Mesendoderm (in vitro differentiated cells): ENCODE measurements around the gene SELPLG.

Experiments used
- DNase-seq: peaks from one replicate; pipeline ENCODE4 v3.0.0; 2013
- H2AK5ac ChIP-seq: 2 replicates; pipeline ENCODE4 v1.6.1; 2013; ENCODE audit warnings: low read length, inconsistent platforms
- H2BK120ac ChIP-seq: 2 replicates; pipeline ENCODE4 v1.6.1; 2013; ENCODE audit warnings: low read depth, mild to moderate bottlenecking, low read length, moderate library complexity, mixed read lengths
- H2BK15ac ChIP-seq: replicated peaks from 2 replicates; pipeline ENCODE4 v1.6.1; 2013; ENCODE audit warnings: low read depth, mild to moderate bottlenecking, moderate library complexity
- H2BK5ac ChIP-seq: 2 replicates; pipeline ENCODE4 v1.6.1; 2013; ENCODE audit warnings: low read length, inconsistent platforms
- H3K18ac ChIP-seq: 2 replicates; pipeline ENCODE4 v1.6.1; 2013; ENCODE audit warnings: mild to moderate bottlenecking, low read length, mixed read lengths
- H3K23ac ChIP-seq: one replicate; pipeline ENCODE4 v1.6.1; 2013; ENCODE audit warnings: low read length
- H3K27ac ChIP-seq: 2 replicates; pipeline ENCODE4 v1.5.1; 2013; ENCODE audit warnings: low read depth, mild to moderate bottlenecking, inconsistent platforms, low read length, moderate library complexity
- H3K27me3 ChIP-seq: 2 replicates; pipeline ENCODE4 v1.6.1; 2013; ENCODE audit warnings: low read length, control low read depth, mild to moderate bottlenecking, inconsistent platforms; ENCODE audit not compliant: insufficient read depth, poor library complexity
- H3K36me3 ChIP-seq: 2 replicates; pipeline ENCODE4 v1.6.1; 2013; ENCODE audit warnings: low read length, inconsistent platforms; ENCODE audit not compliant: control insufficient read depth, insufficient read depth
- H3K4ac ChIP-seq: one replicate; pipeline ENCODE4 v1.6.1; 2013; ENCODE audit warnings: low read depth, mild to moderate bottlenecking, low read length, moderate library complexity
- H3K4me1 ChIP-seq: 2 replicates; pipeline ENCODE4 v1.6.1; 2013; ENCODE audit warnings: low read depth, low read length, inconsistent platforms; ENCODE audit not compliant: control insufficient read depth
- H3K4me2 ChIP-seq: 2 replicates; pipeline ENCODE4 v1.6.1; 2013; ENCODE audit warnings: low read length
- H3K4me3 ChIP-seq: 2 replicates; pipeline ENCODE4 v1.5.1; 2013; ENCODE audit warnings: mild to moderate bottlenecking, low read length
- H3K56ac ChIP-seq: one replicate; pipeline ENCODE4 v1.6.1; 2013; ENCODE audit warnings: low read length
- H3K79me1 ChIP-seq: 2 replicates; pipeline ENCODE4 v1.6.1; 2013; ENCODE audit warnings: low read length, inconsistent platforms
- H3K79me2 ChIP-seq: 2 replicates; pipeline ENCODE4 v1.6.1; 2013; ENCODE audit warnings: mild to moderate bottlenecking, low read length; ENCODE audit not compliant: control insufficient read depth, insufficient read depth
- H3K9ac ChIP-seq: 2 replicates; pipeline ENCODE4 v1.6.1; 2013; ENCODE audit warnings: low read length, inconsistent platforms
- H4K5ac ChIP-seq: one replicate; pipeline ENCODE4 v1.6.1; 2013; ENCODE audit warnings: low read length
- H4K8ac ChIP-seq: one replicate; pipeline ENCODE4 v1.6.1; 2013; ENCODE audit warnings: low read depth, mild to moderate bottlenecking, control low read depth, low read length, moderate library complexity
- WGBS: extraction: QIAGEN DNeasy Blood & Tissue Kit; methylation state at CpG from one replicate; pipeline ENCODE4 v1.1.7; 2013; ENCODE audit warnings: low lambda C conversion rate, missing lambda C conversion rate; ENCODE audit not compliant: insufficient coverage; ENCODE audit errors: extremely low coverage; 5-methylcytosine and 5-hydroxymethylcytosine counted together

SELPLG gene

GRCh38 chr12:108599948-108600701 lies 33.6 kb downstream of the SELPLG start:
- H3K56ac ChIP-seq = no peak overlapping the region
- H3K4ac ChIP-seq = no peak overlapping the region
- no peaks in the 10 kb centered on the region for H3K79me1 ChIP-seq
- no peak overlapping the region for H3K18ac ChIP-seq
- no peak overlapping the region for H3K27ac ChIP-seq
- H3K4me1 ChIP-seq = no peaks in the 10 kb centered on the region
- no CpG with 5 or more reads among the region's 10 CpGs for WGBS
- H3K27me3 ChIP-seq = no peaks in the 10 kb centered on the region
- no peak overlapping the region for H4K8ac ChIP-seq
- H3K4me3 ChIP-seq = no peak overlapping the region
- H2BK120ac ChIP-seq = no peak overlapping the region
- H3K23ac ChIP-seq = no peak overlapping the region
- no peak overlapping the region for H3K4me2 ChIP-seq
- DNase-seq = no peak
- H3K9ac ChIP-seq = no peak overlapping the region
- no peaks in the 10 kb centered on the region for H3K36me3 ChIP-seq
- no peaks in the 10 kb centered on the region for H3K79me2 ChIP-seq
- H2AK5ac ChIP-seq = no peak overlapping the region
- no peak overlapping the region for H4K5ac ChIP-seq
- H2BK15ac ChIP-seq = no peak overlapping the region
- no peak overlapping the region for H2BK5ac ChIP-seq

DNA sequence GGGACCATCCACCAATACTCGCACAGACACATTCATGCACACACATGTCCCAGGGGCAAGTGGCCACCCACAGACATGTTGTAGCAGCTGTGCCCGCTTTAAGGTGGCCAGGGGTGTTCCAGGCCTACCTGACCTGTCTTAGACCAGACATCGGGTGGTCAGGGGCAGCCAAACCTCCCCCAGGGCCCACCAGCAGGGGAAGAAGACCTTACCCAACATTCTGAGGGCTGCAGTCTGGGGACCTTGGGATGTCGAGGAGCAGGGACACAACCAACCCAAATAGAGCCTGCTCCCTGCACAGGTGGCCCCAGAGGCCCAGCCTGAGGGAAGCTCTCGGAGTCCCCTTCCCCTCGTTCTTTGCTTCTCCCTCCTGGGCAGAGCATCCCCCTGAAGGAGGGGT lies 34.2 kb downstream of the SELPLG start:
- H3K4me1 ChIP-seq = no peaks in the 10 kb centered on the region
- H3K23ac ChIP-seq = no peak overlapping the region
- no peak overlapping the region for H2AK5ac ChIP-seq
- H3K18ac ChIP-seq = no peak overlapping the region
- H4K5ac ChIP-seq = no peak overlapping the region
- H2BK5ac ChIP-seq = no peak overlapping the region
- H3K27me3 ChIP-seq = no peaks in the 10 kb centered on the region
- no peak overlapping the region for H3K56ac ChIP-seq
- H3K36me3 ChIP-seq = no peaks in the 10 kb centered on the region
- no peak overlapping the region for H2BK120ac ChIP-seq
- no peaks in the 10 kb centered on the region for H3K79me2 ChIP-seq
- no peak overlapping the region for H3K4ac ChIP-seq
- no CpG with 5 or more reads among the region's 6 CpGs for WGBS
- no peak overlapping the region for H3K4me3 ChIP-seq
- DNase-seq = no peak
- H3K9ac ChIP-seq = no peak overlapping the region
- H3K79me1 ChIP-seq = no peaks in the 10 kb centered on the region
- H3K27ac ChIP-seq = no peak overlapping the region
- H3K4me2 ChIP-seq = no peak overlapping the region
- H2BK15ac ChIP-seq = no peak overlapping the region
- H4K8ac ChIP-seq = no peak overlapping the region

GRCh38 chr12:108598553-108599250 lies 35.0 kb downstream of the SELPLG start:
- Histone ChIP-seq H3K4me3 (no peak overlapping the region), H3K27ac (no peak overlapping the region), H3K79me2 (no peaks in the 10 kb centered on the region), H3K4ac (no peak overlapping the region), H4K8ac (no peak overlapping the region), H3K36me3 (no peaks in the 10 kb centered on the region), H2BK15ac (no peak overlapping the region), H3K23ac (no peak overlapping the region), H3K4me1 (no peaks in the 10 kb centered on the region), H2BK5ac (no peak overlapping the region), H3K4me2 (no peak overlapping the region), H2AK5ac (no peak overlapping the region), H3K79me1 (no peaks in the 10 kb centered on the region), H3K27me3 (no peaks in the 10 kb centered on the region), H4K5ac (no peak overlapping the region), H2BK120ac (no peak overlapping the region), H3K9ac (no peak overlapping the region), H3K18ac (no peak overlapping the region), H3K56ac (peak overlapping the region; percentile 56)
- DNase-seq = no peak
- no CpG with 5 or more reads among the region's 11 CpGs for WGBS

DNA sequence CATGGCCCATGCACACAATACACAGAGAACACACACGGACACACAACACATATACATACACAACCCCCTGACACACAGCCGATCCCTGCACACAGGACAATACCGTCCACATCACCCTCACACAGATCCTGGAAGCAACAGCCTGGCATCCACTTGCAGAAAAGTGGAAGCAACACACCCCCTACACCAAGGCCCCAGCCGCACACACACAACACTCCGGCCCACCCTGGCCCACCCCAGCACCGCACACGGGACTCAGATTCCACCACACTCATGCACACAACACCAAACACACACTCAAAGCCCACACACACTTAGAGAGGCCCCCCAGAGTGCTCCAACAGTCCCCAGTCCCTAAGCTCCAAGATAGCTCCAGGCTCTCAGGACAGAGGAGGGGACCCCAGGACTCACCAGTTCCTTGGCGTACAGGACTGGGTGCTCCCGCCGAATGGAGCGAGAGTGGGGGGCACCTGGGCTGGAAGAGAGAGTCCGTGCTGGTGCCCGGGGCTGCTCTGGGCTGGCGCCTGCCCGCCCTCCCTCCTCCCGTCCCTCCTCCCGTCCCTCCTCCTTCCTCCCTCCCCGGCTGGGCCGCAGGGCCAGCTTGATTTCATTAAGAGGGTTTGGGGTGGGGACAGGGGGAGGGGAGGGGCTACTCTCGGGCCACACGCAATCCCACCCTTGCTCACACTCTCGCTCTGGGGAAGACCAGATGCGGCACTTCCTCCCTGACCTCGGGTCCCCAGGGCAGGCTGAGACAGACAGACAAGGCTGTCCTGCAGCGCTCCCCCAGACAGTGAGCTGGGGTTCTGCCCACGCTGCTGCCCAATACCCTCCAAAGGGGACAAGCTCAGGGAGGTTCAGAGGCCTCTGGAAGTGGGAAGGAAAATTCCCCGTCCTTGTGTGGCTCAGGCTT lies 35.9 kb downstream of the SELPLG start, which contains the start of gene TMEM119:
Gene TMEM119 (minus strand): TSS at position 526 of the 913 bp plus-strand sequence. CDS start 5,701 bp downstream, outside the sequence.
- no CpG with 5 or more reads among the region's 27 CpGs for WGBS
- no peak within 1 kb of the TSS for H2BK5ac ChIP-seq
- H3K23ac ChIP-seq = no peak within 1 kb of the TSS
- H3K18ac ChIP-seq = no peak within 1 kb of the TSS
- H3K4me1 ChIP-seq = no peaks in the 10 kb centered on the region
- no peaks in the 10 kb centered on the region for H3K79me2 ChIP-seq
- H3K4ac ChIP-seq = no peak within 1 kb of the TSS
- no peak within 1 kb of the TSS for H3K4me2 ChIP-seq
- H2AK5ac ChIP-seq = no peak within 1 kb of the TSS
- H3K56ac ChIP-seq = peak within 1 kb of the TSS; percentile 56
- no peak within 1 kb of the TSS for H4K5ac ChIP-seq
- no peaks in the 10 kb centered on the region for H3K36me3 ChIP-seq
- H4K8ac ChIP-seq = no peak within 1 kb of the TSS
- H3K9ac ChIP-seq = no peak within 1 kb of the TSS
- H3K4me3 ChIP-seq = no peak within 1 kb of the TSS
- no peak for DNase-seq
- H3K27ac ChIP-seq = no peak within 1 kb of the TSS
- no peak within 1 kb of the TSS for H2BK15ac ChIP-seq
- H2BK120ac ChIP-seq = no peak within 1 kb of the TSS
- no peaks in the 10 kb centered on the region for H3K79me1 ChIP-seq
- no peaks in the 10 kb centered on the region for H3K27me3 ChIP-seq

- Histone ChIP-seq H3K18ac (no peak overlapping the region), H3K4me1 (no peaks in the 10 kb centered on the region), H2AK5ac (no peak overlapping the region), H3K4ac (no peak overlapping the region), H2BK15ac (no peak overlapping the region), H3K4me3 (no peak overlapping the region), H3K27me3 (no peaks in the 10 kb centered on the region), H2BK5ac (no peak overlapping the region), H3K79me2 (no peaks in the 10 kb centered on the region), H3K36me3 (no peaks in the 10 kb centered on the region), H3K79me1 (no peaks in the 10 kb centered on the region), H3K4me2 (no peak overlapping the region), H2BK120ac (no peak overlapping the region), H4K8ac (no peak overlapping the region), H3K56ac (no peak overlapping the region), H3K23ac (no peak overlapping the region), H4K5ac (no peak overlapping the region), H3K27ac (no peak overlapping the region), H3K9ac (no peak overlapping the region)
- DNase-seq = no peak
- no CpG with 5 or more reads among the region's 10 CpGs for whole genome bisulfite sequencing
Measured at GRCh38 chr12:108596854-108597558, 36.7 kb downstream of the SELPLG start.
